Suprapubic skin (tissue), 3 donors: Measurements from ENCODE around the gene TMEM30A.

ENCODE experiments used
- CTCF ChIP-seq, 2 donors: fragments of 200-600 bp in 1 of 2; fragments of 450-650 bp in 1 of 2; sonication (generic) in 1 of 2; IDR thresholded peaks; one replicate each; pipeline ENCODE4 v1.5.1; 2016 to 2019; ENCODE audit warnings: antibody characterized with exemption in 2 of 2, mild to moderate bottlenecking in 1 of 2, moderate library complexity in 1 of 2
- EP300 ChIP-seq: sonication (generic); formaldehyde crosslinking; IDR thresholded peaks from one replicate; pipeline ENCODE4 v1.6.1; 2017; ENCODE audit warnings: antibody characterized with exemption
- POLR2A ChIP-seq, 2 donors: fragments of 450-650 bp; IDR thresholded peaks; one replicate each; pipeline ENCODE4 v1.6.1; 2017; ENCODE audit warnings: antibody characterized with exemption in 2 of 2, mild to moderate bottlenecking in 2 of 2, moderate library complexity in 2 of 2

DNA sequence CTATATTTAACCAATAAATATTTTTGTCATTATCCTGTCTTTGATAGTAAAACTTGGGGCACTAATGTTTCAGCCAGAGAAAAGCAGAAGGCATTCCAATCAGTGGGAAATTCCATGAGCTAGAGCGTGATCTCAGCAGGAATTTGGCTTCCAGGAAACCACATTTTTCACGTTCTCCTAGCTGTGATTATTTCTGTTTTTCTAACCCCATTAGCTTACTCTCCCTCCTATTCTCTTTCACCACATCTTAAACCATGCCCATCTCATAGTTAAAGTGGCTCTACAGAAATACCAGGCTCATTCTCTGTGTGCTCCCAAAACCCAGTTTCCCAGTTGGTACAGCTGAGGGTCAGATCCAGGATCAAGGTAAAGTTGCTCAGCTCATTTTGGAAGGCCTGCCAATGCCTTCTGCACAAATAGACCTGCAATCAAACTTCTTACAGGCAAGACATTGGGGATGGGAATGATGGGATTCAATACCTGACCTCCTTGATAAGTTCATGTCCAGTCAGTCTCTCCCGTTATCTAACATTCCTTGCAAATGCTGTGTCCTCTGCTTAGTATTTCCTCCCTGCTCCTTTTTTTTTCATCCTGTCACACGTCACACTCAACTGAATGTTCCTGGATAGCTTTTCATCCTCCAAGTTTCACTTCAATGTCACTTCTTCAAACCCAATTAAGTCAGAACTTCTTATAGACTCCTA lies 33.1 kb upstream of the TMEM30A start:
- TF ChIP-seq CTCF (IDR thresholded peaks at IDR 0.05) (no peak), POLR2A (IDR thresholded peaks at IDR 0.05) (no peak), EP300 (no peak)
